Measurements from ENCODE around the gene TCF7.

DNA sequence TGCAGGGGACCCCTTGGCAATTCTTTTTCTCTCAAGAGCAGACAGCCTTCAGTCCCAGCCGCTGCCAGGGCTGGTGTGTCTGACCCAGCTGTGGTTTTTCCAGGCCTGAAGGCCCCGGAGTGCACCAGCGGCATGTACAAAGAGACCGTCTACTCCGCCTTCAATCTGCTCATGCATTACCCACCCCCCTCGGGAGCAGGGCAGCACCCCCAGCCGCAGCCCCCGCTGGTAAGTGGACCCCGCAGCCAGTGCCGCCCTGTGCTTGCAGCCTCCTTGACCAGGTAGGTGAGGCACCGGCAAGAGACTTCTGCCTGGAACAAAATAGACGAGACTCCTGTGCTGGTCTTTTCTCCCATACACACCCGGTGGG, 1.3 kb downstream of the TCF7 start:
- no peak for TF ChIP-seq TEAD4 (IDR thresholded peaks at IDR 0.05; ENCODE audit: borderline replicate concordance, insufficient read depth)
- no peak for TF ChIP-seq MEF2A (IDR thresholded peaks at IDR 0.05; ENCODE audit: borderline replicate concordance, low read depth)
- TF ChIP-seq, protein P1, sequence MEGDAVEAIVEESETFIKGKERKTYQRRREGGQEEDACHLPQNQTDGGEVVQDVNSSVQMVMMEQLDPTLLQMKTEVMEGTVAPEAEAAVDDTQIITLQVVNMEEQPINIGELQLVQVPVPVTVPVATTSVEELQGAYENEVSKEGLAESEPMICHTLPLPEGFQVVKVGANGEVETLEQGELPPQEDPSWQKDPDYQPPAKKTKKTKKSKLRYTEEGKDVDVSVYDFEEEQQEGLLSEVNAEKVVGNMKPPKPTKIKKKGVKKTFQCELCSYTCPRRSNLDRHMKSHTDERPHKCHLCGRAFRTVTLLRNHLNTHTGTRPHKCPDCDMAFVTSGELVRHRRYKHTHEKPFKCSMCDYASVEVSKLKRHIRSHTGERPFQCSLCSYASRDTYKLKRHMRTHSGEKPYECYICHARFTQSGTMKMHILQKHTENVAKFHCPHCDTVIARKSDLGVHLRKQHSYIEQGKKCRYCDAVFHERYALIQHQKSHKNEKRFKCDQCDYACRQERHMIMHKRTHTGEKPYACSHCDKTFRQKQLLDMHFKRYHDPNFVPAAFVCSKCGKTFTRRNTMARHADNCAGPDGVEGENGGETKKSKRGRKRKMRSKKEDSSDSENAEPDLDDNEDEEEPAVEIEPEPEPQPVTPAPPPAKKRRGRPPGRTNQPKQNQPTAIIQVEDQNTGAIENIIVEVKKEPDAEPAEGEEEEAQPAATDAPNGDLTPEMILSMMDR (IDR thresholded peaks at IDR 0.05): no peak
- no peak for TF ChIP-seq POLR2AphosphoS5 (IDR thresholded peaks at IDR 0.05; ENCODE audit: low read depth, low read length)
- TF ChIP-seq SIN3A (IDR thresholded peaks at IDR 0.05; ENCODE audit: borderline replicate concordance, low read depth, low read length): no peak

Measured in SK-N-SH (cell line).